BE2C (cell line): Measurements from ENCODE around the gene TRIO.

Experiments
- DNase-seq: peaks from one replicate; pipeline ENCODE4 v3.0.0-alpha.2; 2020
- H3K27me3 ChIP-seq: fragments of 250-450 bp; sonication (Bioruptor Pico); 2 replicates; pipeline ENCODE4 v1.5.1; 2020; ENCODE audit warnings: mild to moderate bottlenecking
- H3K36me3 ChIP-seq: fragments of 250-450 bp; sonication (Bioruptor Pico); 2 replicates; pipeline ENCODE4 v1.5.1; 2020; ENCODE audit warnings: mild to moderate bottlenecking
- H3K4me1 ChIP-seq: fragments of 250-450 bp; sonication (Bioruptor Pico); 2 replicates; pipeline ENCODE4 v1.5.1; 2020
- H3K4me3 ChIP-seq: 2 replicates; pipeline ENCODE4 v1.5.1; 2011; ENCODE audit warnings: low read depth, low read length
- H3K9me3 ChIP-seq: fragments of 250-450 bp; sonication (Bioruptor Pico); 2 replicates; pipeline ENCODE4 v1.5.1; 2020
- CTCF ChIP-seq: IDR thresholded peaks from 2 replicates; pipeline ENCODE4 v1.5.1; 2012; ENCODE audit warnings: mild to moderate bottlenecking, low read depth, low read length

Gene TRIO

GRCh38 chr5:14510156-14510734 lies 367.1 kb downstream of the TRIO start:
- no peak for TF ChIP-seq CTCF
- no peaks in the 10 kb centered on the region for H3K9me3 ChIP-seq
- no peaks in the 10 kb centered on the region for H3K27me3 ChIP-seq
- H3K4me3 ChIP-seq: no peak overlapping the region
- DNase-seq: no peak
- peaks cover 40% of the 10 kb centered on the region for H3K36me3 ChIP-seq
- H3K4me1 ChIP-seq: no peaks in the 10 kb centered on the region

DNA sequence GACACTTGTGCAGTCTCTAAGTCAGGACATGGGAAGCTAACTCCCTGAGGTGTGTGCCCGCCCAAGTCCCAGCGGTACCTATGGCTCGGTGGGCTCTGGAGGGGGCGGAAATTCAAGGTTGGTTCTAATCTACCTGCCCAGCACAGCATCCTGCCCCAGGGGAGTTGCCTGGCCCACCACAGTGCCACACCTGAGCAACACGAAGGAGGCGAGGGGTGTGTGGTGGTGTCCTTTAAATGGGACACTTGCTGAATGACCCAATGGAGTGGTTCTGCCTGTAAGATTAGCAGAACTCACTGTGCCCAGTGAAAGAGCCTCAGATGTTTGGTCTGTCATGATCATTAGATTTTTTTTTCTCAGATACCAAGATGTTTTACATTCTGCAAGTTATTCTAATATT lies 367.7 kb downstream of the TRIO start:
- DNase-seq: no peak
- H3K4me1 ChIP-seq: no peaks in the 10 kb centered on the region
- peaks cover 34% of the 10 kb centered on the region for H3K36me3 ChIP-seq
- no peaks in the 10 kb centered on the region for H3K9me3 ChIP-seq
- no peak for TF ChIP-seq CTCF
- no peak overlapping the region for H3K4me3 ChIP-seq
- no peaks in the 10 kb centered on the region for H3K27me3 ChIP-seq

DNA sequence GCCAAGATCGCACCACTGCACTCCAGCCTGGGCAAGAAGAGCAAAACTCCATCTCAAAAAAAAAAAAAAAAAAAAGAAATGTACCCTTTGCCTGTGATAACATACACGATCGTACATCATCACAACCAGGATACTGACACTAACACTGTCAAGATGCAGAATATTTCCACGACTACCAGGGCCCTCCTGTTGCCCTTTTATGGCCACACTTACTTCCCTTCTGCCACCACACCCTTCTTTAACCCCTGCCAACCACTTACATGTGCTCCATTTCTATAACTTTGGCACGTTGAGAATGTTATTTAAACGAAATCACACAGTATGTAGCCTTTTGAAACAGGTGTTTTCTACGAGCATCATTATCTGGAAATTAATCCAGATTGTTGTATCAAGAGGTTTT lies 369.4 kb downstream of the TRIO start:
- DNase-seq: no peak
- H3K27me3 ChIP-seq: no peaks in the 10 kb centered on the region
- TF ChIP-seq CTCF: no peak
- H3K36me3 ChIP-seq: peaks cover 17% of the 10 kb centered on the region
- no peaks in the 10 kb centered on the region for H3K4me1 ChIP-seq
- no peaks in the 10 kb centered on the region for H3K9me3 ChIP-seq
- no peak overlapping the region for H3K4me3 ChIP-seq

DNA sequence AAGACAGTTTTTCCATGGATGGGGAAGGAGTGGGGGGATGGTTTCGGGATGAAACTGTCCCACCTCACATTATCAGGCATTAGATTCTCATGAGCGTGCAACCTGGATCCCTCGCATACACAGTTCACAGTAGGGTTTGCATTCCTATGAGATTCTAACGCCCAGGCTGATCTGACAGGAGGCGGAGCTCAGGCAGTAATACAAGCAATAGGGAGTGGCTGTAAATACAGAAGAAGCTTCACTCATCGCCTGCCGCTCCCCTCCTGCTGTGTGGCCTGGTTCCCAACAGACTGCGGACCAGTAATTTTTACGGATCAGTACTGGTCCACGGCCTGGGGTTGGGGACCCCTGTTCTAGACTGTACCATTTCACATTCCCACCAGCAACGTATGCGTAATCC lies 370.1 kb downstream of the TRIO start:
- H3K4me3 ChIP-seq: no peak overlapping the region
- H3K27me3 ChIP-seq: no peaks in the 10 kb centered on the region
- H3K9me3 ChIP-seq: no peaks in the 10 kb centered on the region
- H3K36me3 ChIP-seq: 0 out of 2 replicates have a peak, but pooled peaks cover 10% of the 10 kb centered on the region
- no peak for DNase-seq
- H3K4me1 ChIP-seq: no peaks in the 10 kb centered on the region
- no peak for TF ChIP-seq CTCF

DNA sequence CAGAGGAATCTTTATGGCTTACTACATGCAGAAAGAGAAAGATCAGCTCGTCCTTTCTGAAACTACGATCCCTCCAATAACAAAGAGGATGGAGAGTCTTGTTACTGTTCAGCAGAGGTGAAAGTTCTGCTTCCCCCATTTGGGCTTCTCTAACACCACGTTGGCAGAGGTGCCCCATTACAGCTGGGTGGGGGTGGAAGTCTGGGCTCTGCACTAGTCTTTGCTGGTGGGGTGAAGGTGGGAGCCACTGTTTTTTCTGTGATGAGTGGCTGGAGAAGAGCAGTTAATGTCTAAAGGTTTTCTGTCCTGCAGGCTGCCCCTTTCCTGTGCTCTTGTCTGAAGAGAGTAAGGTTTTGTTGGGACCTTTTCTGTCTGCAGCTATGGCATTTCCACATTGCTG lies 373.8 kb downstream of the TRIO start:
- Histone ChIP-seq H3K4me1 (no peaks in the 10 kb centered on the region), H3K4me3 (no peak overlapping the region), H3K9me3 (no peaks in the 10 kb centered on the region), H3K27me3 (no peaks in the 10 kb centered on the region), H3K36me3 (no peaks in the 10 kb centered on the region)
- DNase-seq: no peak
- TF ChIP-seq CTCF: no peak

DNA sequence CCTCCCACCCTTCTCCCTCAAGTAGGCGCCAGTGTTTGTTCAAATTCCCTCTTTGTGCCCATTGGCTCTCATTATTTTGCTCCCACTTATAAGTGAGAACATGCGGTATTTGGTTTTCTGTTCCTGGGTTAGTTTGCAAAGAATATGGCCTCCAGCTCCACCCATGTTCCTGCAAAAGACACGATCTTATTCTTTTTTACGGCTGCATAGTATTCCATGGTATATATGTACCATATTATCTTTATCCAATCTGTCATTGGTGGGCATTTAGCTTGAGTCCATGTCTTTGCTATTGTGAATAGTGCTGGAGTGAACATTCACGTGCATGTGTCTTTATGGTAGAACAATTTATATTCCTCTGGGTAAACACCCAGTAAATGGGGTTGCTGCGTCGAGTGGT lies 375.5 kb downstream of the TRIO start:
- no peak overlapping the region for H3K4me3 ChIP-seq
- no peak for TF ChIP-seq CTCF
- H3K4me1 ChIP-seq: no peaks in the 10 kb centered on the region
- DNase-seq: no peak
- no peaks in the 10 kb centered on the region for H3K36me3 ChIP-seq
- no peaks in the 10 kb centered on the region for H3K9me3 ChIP-seq
- no peaks in the 10 kb centered on the region for H3K27me3 ChIP-seq
